Left renal cortex interstitium (tissue), 4 donors: ENCODE data around the gene PCBP3. TPM values are rescaled to one million over a fixed set of nuclear protein-coding genes. Genes with fewer than 3 reads are reported as not detected.

Experiments used
- DNase-seq, 4 donors: peaks; one replicate each; pipeline ENCODE4 v3.0.0-alpha.2; 2013; ENCODE audit warnings: low read depth in 4 of 4, low spot score in 2 of 4, missing footprints in 1 of 4
- polyA plus RNA-seq, 4 donors: library from polyadenylated mRNA; unstranded; fragments of 120-200 nt; gene quantifications; one replicate each; pipeline ENCODE4 v1.2.1, GENCODE V29; 2013; ENCODE audit not compliant: insufficient read length in 4 of 4

The PCBP3 gene
- polyA plus RNA-seq, 4 donors: 1.1 to 2.0 (median 1.6) TPM

- DNase-seq: no peak
Measured at GRCh38 chr21:45898781-45899180, 255.3 kb downstream of the PCBP3 start.

- no peak for DNase-seq
Measured at GRCh38 chr21:45899317-45900033, 255.9 kb downstream of the PCBP3 start.

- no peak for DNase-seq
Measured at GRCh38 chr21:45900034-45900868, 256.7 kb downstream of the PCBP3 start.

GRCh38 chr21:45901061-45901690 lies 257.7 kb downstream of the PCBP3 start:
- DNase-seq: no peak

- no peak for DNase-seq
Measured at GRCh38 chr21:45902292-45902995, 258.9 kb downstream of the PCBP3 start.

GRCh38 chr21:45905196-45905595 lies 261.7 kb downstream of the PCBP3 start:
- no peak for DNase-seq

- DNase-seq: no peak
Measured at GRCh38 chr21:45906196-45906805, 262.8 kb downstream of the PCBP3 start.

- DNase-seq: no peak
Measured at GRCh38 chr21:45906859-45907258, 263.3 kb downstream of the PCBP3 start.

GRCh38 chr21:45908536-45909237 lies 265.2 kb downstream of the PCBP3 start:
- no peak for DNase-seq

GRCh38 chr21:45909238-45909988 lies 265.9 kb downstream of the PCBP3 start:
- no peak for DNase-seq

GRCh38 chr21:45910155-45910547 lies 266.6 kb downstream of the PCBP3 start:
- no peak for DNase-seq

GRCh38 chr21:45910548-45911221 lies 267.2 kb downstream of the PCBP3 start:
- DNase-seq: no peak

GRCh38 chr21:45911806-45912325 lies 268.3 kb downstream of the PCBP3 start:
- no peak for DNase-seq

GRCh38 chr21:45912611-45913417 lies 269.3 kb downstream of the PCBP3 start:
- DNase-seq: no peak

- no peak for DNase-seq
Measured at GRCh38 chr21:45913418-45913765, 269.9 kb downstream of the PCBP3 start.

GRCh38 chr21:45913886-45914285 lies 270.4 kb downstream of the PCBP3 start:
- no peak for DNase-seq

GRCh38 chr21:45914321-45914845 lies 270.9 kb downstream of the PCBP3 start:
- no peak for DNase-seq
